ENCODE data around the gene POU6F1.

DNA sequence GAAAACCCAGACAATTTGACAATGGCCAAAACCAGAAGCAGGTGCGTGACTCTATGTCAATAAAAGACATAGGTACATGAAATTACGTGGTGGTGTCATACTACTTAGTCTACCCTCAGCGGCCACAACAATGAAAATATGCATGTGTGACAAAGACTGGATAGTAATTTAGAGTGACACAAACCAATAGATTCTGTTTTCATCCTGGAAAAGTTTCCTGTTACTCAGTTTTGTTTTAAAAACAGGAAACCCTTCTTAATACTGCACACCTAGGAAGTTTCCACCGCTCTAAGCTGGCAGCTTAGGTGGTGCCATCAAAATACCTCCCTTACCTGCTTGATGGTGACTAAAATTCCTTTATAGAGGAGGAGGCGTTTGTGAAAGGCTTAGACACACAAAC, 15.1 kb downstream of the POU6F1 start:
- TF ChIP-seq, protein P1, sequence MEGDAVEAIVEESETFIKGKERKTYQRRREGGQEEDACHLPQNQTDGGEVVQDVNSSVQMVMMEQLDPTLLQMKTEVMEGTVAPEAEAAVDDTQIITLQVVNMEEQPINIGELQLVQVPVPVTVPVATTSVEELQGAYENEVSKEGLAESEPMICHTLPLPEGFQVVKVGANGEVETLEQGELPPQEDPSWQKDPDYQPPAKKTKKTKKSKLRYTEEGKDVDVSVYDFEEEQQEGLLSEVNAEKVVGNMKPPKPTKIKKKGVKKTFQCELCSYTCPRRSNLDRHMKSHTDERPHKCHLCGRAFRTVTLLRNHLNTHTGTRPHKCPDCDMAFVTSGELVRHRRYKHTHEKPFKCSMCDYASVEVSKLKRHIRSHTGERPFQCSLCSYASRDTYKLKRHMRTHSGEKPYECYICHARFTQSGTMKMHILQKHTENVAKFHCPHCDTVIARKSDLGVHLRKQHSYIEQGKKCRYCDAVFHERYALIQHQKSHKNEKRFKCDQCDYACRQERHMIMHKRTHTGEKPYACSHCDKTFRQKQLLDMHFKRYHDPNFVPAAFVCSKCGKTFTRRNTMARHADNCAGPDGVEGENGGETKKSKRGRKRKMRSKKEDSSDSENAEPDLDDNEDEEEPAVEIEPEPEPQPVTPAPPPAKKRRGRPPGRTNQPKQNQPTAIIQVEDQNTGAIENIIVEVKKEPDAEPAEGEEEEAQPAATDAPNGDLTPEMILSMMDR (IDR thresholded peaks at IDR 0.05): no peak
- TF ChIP-seq ZFX (IDR thresholded peaks at IDR 0.05; ENCODE audit: borderline replicate concordance): no peak

Measured in 22Rv1 (cell line).